CMK (cell line): ENCODE data around the gene TM2D3.

Experiments
- DNase-seq: peaks from one replicate; pipeline ENCODE4 v3.0.0-alpha.2; 2010; ENCODE audit warnings: low read depth

Gene TM2D3

GRCh38 chr15:101623367-101624304 lies 28.5 kb downstream of the TM2D3 start:
- DNase-seq = no peak

DNA sequence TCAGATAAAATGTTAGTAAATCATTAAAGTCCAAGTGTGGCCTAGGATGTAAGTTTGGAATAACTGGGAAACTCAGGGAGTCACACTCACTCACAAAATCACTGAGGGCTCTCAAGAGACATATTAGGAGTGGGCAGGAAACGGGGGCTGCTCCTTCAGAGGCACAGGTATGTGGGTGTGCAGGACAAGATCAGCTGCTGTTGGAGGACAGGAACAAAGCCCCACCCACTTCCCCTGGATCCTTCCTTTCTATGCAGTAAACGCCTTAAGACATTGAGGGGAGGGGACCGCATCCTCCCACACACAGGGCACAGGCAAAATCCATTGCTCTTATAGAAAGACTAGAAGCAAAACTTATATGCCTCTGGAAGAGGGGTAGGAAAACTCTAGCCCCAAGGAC lies 30.2 kb downstream of the TM2D3 start:
- no peak for DNase-seq

DNA sequence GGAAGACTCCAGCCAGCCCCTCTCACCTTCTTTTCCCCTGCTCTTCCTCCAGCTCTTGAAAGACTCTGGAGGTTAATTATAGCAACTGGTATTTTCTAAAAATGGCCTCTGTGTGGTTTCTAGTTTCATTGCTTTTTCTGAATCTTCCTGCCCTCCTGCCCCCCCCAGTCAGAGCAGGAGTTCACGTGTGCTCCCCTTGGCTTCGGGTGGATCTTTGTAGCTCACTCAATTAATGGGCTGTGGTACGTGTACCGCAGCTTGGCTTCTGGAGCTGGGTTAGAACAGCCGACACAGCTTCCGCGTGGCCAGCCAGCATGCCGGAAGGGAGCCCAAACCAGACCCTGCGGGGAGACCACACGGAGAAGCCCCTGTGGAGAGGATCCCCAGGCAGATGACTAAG lies 31.5 kb downstream of the TM2D3 start:
- DNase-seq = no peak

DNA sequence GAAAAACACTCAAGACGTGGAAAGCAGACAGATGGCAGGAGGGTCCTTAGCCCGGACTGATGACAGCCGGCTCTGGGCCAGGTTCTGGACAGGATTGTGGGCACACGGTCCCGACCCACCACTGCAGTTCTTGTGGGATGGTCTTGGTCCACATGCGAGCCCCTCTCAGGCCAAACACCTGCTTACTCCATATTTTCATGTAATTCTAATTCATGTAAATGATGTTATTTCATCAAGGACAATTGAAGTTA lies 32.6 kb downstream of the TM2D3 start:
- no peak for DNase-seq

DNA sequence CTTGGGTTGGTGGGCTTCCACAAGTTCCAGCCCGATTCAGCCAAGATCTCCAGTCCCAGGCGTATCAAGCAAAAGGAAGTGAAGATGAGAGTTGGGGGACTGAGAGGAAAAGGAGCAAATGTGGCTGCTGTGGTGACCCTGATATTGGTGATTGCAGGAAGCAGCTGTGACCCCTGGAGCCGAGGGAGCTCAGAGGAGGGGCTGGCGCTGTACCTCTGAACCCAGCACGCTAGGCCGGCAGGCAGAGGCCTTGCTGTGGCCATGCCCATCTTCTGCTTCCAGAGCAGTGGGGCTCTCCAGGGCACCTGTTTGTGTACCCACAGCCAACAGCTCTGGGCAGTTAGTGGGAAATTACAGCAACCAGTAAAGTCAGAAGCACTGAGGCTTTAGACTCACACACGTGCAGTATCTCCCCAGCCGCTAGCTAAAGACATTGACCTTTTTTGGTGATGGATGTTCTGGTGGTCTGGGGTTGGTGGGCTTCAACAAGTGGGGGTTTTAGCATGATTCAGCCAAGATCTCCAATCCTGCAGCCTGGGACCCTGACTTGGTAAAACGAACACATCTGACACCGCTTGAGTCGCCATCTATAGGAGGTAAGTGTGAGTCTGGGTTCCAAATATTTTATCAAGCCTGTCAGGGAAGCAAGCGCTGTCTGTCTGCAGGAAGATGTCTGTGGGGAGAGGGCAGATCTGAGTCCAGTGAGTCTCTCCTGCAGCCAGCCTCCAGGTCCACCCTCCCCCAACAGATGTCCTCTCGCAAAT lies 33.1 kb downstream of the TM2D3 start:
- DNase-seq = peak; percentile 89

GRCh38 chr15:101618076-101618475 lies 34.1 kb downstream of the TM2D3 start:
- no peak for DNase-seq

DNA sequence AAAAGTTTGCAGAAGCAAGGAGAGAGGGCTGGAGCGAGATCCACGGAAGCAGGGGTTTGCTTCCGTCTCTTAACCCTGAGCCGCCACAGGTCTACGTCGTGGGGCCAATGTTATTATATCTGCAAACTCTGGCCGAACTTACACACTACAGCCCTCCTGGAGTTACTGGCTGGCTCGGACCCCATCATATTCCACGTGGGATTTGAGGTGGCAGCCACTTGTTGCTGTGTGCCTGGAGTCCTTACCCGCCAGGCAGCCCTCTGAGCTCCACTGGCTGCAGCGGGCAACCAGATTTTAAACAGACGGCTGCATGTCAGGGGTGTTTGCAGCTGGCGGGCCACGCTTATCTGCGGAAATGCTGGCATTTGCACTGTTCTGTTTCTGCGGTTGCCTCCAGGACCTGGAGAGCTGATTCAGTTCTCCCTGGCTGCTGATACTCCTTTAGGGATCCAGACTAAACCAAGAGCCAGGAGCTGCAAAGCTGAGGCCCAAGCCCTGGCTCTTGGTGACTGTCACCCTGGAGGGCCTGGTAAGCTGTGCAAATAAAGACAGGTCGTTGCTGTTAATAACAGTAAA lies 34.7 kb downstream of the TM2D3 start:
- no peak for DNase-seq

GRCh38 chr15:101615986-101616848 lies 36.0 kb downstream of the TM2D3 start:
- DNase-seq = no peak

- no peak for DNase-seq
These were observed 36.7 kb downstream of the TM2D3 start for GRCh38 chr15:101615414-101615985.

DNA sequence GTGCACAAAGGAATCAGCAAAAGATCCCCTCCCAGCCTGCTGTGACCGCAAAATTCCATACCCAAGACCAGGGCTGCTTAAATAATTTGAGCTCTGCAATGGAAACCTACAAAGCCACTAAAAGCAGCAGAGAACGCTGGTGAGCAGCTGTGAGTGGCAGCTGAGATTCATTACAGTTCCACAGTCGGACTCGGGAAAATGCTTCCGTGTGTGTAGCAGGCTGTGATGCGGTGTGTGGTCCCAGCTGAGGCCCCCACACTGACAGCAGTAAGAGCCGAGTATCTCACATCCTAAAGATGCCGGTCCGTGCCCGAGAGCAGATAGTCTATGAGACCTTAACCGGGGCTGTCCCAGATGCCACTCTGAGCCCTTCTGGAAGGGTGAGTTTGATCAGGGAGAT lies 37.4 kb downstream of the TM2D3 start:
- no peak for DNase-seq

GRCh38 chr15:101614001-101614585 lies 38.1 kb downstream of the TM2D3 start:
- no peak for DNase-seq

DNA sequence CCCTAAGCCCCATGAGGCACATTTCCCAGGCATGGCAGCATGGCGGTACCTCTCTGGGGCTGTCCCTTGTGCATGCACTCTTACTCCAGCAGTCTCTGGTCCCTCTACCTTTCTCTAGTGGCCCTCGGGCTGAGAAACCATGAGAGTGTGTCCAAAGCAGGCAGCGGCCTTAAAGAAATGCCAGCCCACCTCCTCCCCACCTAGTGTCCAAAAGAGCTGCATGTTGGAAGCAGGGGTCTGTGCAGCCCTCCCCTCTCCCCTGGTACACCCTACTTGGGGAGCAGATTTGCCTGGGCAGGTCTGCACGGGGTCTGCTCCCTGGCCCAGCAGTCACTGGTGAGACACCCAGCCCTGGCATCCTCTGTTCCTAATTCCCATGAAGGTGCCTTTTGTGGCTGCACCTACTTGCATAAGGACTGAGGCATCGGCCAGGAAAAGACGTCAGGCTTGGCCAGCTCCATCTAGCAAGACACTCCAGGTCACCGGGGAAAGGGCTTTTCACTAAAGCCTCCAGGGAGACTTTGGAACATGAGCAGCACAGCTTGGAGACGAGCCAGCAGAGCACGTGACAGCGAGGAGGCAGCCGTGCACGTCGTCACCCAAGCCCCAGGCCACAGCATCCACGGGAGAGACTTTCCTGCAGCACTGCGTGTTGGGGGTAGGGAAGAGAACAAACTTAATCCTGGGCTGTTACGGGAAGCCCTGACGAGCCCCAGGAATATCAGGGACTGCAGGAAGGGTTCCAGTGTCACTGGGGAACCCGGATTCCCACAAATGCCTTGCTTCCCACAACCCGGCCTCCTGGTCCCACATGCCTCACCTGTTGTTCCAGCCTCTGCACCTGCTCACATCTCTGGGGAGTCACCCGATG lies 38.8 kb downstream of the TM2D3 start:
- no peak for DNase-seq

DNA sequence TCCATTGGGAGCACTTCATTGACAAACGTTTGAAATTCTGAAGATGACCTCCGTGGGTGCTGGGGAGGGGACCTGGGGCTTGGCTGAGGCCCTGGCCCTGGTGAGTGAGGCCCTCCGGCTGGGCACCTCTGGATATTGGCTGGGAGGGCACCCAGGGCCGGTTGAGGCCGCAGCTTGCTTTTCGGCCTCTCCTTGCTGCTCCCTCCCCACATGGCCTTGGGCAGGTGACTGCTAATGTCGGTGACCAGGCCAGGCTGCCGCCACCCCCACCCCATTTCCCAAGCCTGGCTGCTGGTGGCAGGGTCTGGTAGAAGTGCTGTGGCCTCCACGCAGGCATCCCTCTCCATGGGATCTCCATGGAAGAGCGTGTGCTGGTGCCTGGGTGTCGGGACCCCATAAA lies 39.5 kb downstream of the TM2D3 start:
- no peak for DNase-seq

GRCh38 chr15:101611580-101612299 lies 40.4 kb downstream of the TM2D3 start:
- no peak for DNase-seq

- no peak for DNase-seq
These were observed 41.2 kb downstream of the TM2D3 start for GRCh38 chr15:101611007-101611406.

DNA sequence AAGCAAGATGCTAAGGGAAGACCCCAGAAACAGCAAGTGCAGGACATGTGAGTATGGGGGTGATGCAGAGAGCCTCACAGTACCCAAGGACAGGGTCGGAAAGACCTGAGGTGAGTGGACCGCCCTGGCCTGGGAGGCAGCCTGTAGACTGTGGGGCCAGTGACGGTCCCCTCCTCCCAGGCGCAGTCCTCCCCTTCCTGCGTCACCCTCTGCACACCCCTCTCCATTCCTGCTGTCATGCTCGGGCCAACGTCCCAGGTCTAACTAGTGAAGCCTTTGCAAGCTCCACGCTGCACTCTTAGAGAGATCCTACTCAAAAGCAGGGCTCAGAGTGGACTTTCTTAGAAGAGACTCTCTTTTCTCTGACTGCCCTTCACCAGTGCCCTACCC lies 41.6 kb downstream of the TM2D3 start:
- DNase-seq = no peak

DNA sequence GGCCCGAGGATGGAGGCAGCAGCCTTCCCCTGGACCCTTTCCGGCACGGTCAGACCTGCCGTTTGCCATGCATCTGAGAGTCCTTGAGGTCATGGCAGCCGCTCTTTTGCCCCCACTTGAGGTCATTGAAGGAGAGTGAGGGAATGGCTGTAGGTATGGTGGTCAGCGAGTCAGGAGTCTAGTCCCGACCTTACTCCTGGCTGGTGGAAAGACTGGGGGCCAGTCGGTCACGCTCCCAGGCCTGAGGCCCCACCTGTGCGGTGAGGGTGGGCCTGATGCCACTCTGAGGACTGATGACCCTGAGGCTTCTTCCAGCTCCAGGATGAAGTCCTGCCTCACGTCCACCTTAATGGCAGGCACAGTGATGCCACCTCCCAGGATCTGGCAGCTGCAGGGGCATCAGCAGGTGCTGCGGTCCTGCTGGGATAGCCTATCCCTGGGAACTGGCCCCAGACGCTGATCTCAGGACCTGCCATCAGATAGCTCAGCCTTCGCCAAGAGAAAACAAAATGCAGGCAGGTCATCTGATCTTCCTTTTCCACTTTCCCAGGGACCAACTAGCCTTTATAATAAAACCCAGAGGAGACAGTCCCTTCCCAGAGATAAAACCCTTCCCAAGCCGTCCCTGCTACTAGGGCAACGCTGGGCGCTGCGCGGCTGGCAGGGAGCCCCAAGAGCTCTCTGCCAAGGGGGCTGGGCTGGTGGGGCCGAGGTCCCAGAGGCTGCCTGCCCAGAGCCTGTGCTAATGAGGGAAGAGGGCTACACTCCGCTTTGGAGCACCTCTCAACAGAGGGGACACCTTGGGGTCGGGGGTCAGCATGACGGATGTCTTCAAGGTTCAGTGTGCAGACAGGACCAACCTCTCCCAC lies 42.2 kb downstream of the TM2D3 start:
- DNase-seq = no peak

GRCh38 chr15:101608201-101608600 lies 44.0 kb downstream of the TM2D3 start:
- DNase-seq = no peak

GRCh38 chr15:101607108-101607507 lies 45.1 kb downstream of the TM2D3 start:
- DNase-seq = no peak
